NAMALWA (cell line): ENCODE measurements around the gene ZNF260.
"Not testable (repeated sequence)": the region's sequence is repeated elsewhere in the genome, so short reads cannot be mapped to it uniquely, and the experiment has no call there.

ENCODE experiments used
- DNase-seq: peaks from one replicate; pipeline ENCODE4 v3.0.0-alpha.2; 2015; ENCODE audit warnings: low spot score

The ZNF260 gene

GRCh38 chr19:36528194-36528920 lies at the start of gene ZNF260:
Gene ZNF260, minus strand, starts transcription at chr19:36528271. Its CDS starts 13,033 bp downstream, at chr19:36515238.
- peak; percentile 96 for DNase-seq

GRCh38 chr19:36577271-36577996 lies 49.4 kb upstream of the ZNF260 start:
- DNase-seq: no peak

GRCh38 chr19:36574741-36575140 lies 46.7 kb upstream of the ZNF260 start:
- DNase-seq: no peak

- DNase-seq: no peak
These were observed 46.0 kb upstream of the ZNF260 start for GRCh38 chr19:36573895-36574720.

- DNase-seq: peak; percentile 97
These were observed 45.2 kb upstream of the ZNF260 start, which contains the start of gene ZNF529 for GRCh38 chr19:36573020-36573894. Gene ZNF529, minus strand, starts transcription at chr19:36573292. Its CDS starts 946 bp downstream, at chr19:36572346.

GRCh38 chr19:36572593-36573019 lies 44.5 kb upstream of the ZNF260 start:
- DNase-seq: no peak

- DNase-seq: no peak
These were observed 36.3 kb upstream of the ZNF260 start for GRCh38 chr19:36564391-36564790.

GRCh38 chr19:36547001-36547732 lies 19.1 kb upstream of the ZNF260 start:
- peak; percentile 35 for DNase-seq

- peak; percentile 75 for DNase-seq
These were observed 949 bp upstream of the ZNF260 start for GRCh38 chr19:36528921-36529518.

- no peak for DNase-seq
These were observed 238 bp downstream of the ZNF260 start for GRCh38 chr19:36527873-36528193.

GRCh38 chr19:36527341-36527740 lies 730 bp downstream of the ZNF260 start:
- no peak for DNase-seq

GRCh38 chr19:36526581-36526980 lies 1.5 kb downstream of the ZNF260 start:
- no peak for DNase-seq

GRCh38 chr19:36524617-36525016 lies 3.5 kb downstream of the ZNF260 start:
- no peak for DNase-seq

- no peak for DNase-seq
These were observed 14.0 kb downstream of the ZNF260 start for GRCh38 chr19:36514012-36514612.

GRCh38 chr19:36508325-36508724 lies 19.7 kb downstream of the ZNF260 start:
- no peak for DNase-seq

GRCh38 chr19:36501973-36502372 lies 26.1 kb downstream of the ZNF260 start:
- no peak for DNase-seq

- no peak for DNase-seq
These were observed 31.1 kb downstream of the ZNF260 start for GRCh38 chr19:36497001-36497400.

- DNase-seq: peak; percentile 44
These were observed 35.2 kb downstream of the ZNF260 start for GRCh38 chr19:36492689-36493453.

GRCh38 chr19:36490846-36491245 lies 37.2 kb downstream of the ZNF260 start:
- DNase-seq: not testable (repeated sequence)
